GM19397 (cell line): ENCODE results near the gene FBLN1.
"Not testable (repeated sequence)": the region's sequence is repeated elsewhere in the genome, so short reads cannot be mapped to it uniquely, and the experiment has no call there.

Source experiments
- ATAC-seq: cut with Tn5 transposase; IDR thresholded peaks from one replicate; pipeline ENCODE4 v1.9.1; 2021; ENCODE audit warnings: mild to moderate bottlenecking, moderate library complexity; ENCODE audit not compliant: unreplicated experiment

The FBLN1 gene

DNA sequence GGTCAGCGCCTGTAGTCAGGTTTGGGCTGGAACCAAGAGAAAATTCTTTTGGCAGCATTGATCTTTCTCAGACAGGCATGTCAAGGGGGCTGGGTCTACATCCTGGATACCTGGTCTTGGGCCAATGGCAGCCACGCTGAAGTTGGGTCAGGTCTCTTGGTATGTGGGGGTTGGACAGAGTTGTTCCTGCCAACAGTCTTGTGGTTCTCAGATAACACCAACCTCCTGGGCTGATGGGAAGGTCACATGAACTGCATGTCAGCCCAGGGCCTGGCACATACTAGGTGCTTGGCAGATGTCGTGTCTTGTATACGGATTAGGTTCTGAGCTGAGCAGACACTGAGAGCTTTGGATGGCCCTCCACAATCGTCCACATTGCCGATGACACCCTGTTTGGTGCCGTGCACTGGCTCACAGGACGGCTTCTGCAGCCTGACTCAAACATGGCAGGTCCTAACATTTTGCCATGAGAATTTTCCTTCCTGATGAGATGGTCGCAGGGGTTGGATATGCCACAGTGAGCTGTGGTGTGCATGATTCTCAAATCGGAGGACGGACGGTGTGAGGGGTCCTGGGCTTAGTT, 42.0 kb downstream of the FBLN1 start:
- ATAC-seq, result no peak

DNA sequence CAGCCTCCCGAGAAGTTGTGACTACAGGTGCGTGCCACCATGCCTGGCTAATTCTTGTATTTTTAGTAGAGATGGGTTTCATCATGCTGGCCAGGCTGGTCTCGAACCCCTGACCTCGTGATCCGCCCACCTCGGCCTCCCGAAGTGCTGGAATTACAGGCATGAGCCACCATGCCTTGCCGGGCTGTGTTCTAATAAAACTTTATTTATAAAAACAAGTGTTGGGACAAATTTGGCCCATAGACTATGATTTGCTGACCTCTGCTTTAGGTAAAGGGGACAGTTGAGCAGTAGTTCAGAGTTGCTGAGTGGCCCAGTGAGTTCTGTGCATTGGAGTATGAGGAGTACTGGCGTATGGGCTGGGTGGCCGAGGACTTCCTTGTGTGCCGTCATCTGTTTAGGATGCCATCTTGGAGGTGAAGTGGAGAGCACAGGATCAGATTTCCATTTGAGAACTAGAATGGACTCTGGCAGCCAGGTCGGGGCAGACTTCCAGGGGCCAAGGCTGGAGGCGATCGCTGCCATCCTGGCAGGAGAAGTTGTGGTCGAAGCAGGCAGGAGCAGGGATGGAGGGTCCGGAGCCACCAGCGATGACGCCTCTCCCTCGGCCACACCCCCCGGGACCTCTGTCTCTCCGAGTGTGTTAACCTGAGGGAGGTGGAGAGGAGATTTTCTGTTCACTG, 43.8 kb downstream of the FBLN1 start:
- ATAC-seq, result no peak

DNA sequence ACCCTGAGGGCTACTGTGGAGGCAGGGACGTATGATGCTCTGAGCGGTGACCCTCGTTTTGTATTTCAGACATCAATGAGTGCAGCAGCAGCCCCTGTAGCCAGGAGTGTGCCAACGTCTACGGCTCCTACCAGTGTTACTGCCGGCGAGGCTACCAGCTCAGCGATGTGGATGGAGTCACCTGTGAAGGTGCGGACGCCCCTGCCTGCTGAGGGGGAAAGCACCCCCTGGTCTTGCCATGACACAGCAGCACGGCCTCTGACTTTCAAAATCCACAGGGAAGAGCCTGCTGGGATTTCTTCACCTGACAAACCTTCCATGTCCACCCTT, 44.3 kb downstream of the FBLN1 start:
- ATAC-seq, result no peak

DNA sequence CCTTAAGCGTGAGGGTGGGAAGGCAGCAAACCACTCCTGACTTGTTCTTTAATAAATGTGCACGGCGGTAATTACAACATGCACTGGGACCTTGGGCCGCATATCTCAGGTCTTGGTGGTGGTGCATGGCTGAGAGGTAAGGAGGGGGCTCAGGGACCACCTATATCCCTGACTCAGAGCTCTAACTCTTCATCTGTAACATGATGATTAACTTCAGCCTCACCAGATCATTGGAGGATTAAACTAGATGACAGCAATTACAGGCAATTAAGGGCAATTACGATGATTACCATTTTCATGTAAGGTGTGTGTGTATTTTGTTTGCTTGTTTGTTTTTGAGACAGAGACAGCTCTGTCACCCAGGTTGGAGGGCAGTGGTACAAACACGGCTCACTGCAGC, 45.0 kb downstream of the FBLN1 start:
- ATAC-seq, result no peak

DNA sequence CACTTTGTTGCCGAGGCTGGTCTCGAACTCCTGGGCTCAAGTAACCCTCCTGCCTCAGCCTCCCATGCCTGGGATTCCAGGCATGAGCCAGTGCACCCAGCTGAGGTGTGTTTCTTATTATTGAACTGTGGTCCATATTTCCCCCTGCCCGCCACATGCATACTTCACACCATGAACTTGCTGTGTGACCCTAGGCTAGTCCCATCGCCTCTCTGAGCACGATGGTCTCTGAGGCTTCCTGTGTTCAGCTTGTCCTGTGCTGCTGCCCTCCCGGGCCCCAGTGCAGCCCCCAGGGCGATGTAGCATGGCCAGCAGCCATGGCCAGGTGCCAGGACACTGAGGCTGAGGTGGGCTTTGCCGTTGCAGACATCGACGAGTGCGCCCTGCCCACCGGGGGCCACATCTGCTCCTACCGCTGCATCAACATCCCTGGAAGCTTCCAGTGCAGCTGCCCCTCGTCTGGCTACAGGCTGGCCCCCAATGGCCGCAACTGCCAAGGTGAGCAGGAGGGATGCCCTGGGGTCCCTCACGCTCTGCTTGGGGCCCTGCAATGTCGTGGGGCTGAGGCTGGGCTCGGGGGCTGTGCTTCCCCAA, 45.7 kb downstream of the FBLN1 start:
- no peak for ATAC-seq

DNA sequence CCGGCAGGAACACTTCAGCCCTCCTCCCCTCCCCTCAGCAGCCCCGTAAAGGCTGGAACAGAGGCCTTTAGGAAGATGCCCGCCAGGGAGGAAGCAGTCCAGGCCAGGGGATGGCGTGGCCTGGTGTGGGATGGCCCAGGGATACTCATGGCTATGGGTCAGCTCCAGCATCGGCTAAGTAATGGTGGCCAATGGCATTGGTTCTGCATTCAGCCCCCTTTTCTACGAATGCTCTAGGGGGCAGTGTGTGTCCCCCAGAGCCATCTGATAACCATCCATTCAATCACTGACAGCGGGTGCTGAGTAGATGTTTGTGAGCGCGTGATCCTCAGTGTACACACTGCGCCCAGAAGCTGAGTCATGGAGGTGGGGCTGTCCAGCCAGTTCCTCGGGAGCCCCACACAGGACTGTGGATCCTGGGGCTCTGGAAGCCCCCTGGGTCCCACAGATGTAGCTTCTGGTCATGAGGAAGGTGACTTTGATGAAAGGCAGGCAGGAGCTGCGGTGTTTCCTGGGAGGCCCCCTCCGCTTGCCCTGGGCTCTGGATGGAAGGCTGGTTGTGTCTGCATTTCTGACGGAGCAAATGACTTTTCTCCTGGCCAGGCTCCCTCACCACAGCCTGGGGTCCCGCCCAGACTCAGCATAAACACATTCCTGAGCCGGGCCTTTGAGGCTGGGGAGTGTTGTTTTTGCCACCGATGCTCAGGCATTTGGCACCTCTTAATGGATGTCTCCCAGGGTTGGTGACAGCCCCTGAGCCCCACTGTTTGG, 46.5 kb downstream of the FBLN1 start:
- ATAC-seq, result no peak

DNA sequence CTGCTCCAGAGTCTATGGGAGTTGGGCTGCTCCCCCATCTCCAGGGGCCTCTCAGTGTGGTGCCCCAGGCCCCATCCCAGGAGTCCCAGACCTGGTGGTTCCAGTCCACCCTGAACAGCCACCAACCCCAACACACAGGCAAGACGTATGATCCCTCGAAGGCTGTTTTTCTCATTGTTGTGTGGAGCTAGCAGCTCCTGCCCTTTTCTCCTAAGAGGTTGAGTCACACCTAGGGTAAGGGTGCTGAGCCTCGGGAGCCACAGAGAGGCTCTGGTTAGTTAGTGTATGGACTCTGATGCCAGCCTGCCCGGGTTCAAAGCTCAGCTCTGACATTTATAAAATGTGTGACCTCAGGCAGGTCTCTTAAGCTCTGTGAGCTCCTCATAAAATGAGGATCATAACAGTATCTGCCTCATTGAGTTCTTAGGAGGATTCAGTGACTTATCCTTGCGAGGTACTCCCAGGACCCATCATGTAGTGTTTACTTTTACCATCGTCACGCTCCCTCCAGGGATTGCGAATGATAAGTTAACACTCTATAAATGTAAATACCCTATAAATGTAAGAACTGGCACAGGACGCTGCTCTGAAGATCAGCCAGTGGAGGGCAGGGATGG, 47.2 kb downstream of the FBLN1 start:
- ATAC-seq, result no peak

DNA sequence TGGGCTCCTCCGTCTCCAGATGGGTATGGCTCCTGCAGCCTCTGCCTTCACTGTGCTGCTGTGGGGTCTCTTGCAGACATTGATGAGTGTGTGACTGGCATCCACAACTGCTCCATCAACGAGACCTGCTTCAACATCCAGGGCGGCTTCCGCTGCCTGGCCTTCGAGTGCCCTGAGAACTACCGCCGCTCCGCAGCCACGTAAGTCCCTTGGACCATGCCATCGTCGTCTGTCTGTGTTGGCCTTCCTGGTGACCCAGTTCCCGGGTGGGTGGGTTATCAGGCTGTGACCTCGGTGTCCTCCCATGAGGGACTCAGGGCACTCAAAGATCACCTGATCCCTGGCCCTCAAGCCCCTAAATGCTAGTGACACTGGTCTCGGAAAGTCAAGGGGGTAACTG, 47.7 kb downstream of the FBLN1 start:
- no peak for ATAC-seq

DNA sequence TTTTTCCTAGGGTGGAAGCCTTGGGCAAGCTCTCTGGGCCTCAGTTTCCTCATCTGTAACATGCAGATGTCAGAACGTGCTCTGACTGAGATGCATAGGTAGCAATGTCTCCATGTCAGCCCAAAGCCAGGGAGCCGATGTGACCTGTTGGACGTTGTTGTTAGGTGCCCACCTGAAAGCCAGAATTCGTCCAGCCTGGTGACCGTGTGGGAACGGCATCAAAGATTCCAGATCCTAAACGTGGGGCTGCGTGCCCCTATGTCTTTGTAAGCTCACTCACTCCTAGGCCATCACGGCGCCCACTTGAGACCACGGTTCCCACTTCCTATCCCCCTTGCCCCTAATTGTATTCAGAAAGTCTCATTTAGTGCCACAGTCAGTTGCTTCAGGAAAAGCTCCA, 48.2 kb downstream of the FBLN1 start:
- ATAC-seq, result no peak

DNA sequence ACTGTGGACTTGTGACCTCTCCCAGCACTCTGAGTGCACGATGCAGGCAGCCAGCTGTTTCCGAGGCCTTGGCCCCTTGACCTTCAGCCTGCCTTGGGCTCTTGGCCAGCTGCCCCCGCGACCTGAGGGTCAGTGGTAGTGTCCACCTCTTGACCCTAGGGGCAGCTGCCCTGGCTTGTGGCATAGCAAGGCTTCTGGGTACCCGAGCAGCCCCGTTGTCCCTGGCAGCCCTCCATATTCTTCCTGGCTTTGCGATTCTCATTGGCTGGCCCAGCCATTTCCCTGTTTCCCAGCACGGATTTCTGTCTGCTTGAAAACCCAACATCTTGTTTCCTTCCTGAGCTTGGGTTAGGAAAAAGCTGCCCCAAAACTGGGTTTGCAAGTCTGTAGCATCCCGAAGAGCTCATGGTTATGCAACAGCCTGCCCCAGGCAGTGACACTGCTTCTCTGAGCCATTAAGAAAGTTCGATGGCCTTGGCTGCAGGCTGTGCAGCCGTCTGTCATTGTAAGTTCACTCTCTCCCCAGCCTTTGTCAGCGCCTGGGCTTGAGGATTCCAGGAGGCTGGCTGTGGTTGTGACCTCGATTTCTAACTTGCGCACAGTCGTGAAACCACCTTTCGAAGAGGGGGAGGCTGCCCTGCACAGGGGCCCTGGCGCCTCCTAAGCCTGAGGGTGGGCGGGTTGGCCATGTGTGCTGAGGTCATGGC, 48.8 kb downstream of the FBLN1 start:
- no peak for ATAC-seq

DNA sequence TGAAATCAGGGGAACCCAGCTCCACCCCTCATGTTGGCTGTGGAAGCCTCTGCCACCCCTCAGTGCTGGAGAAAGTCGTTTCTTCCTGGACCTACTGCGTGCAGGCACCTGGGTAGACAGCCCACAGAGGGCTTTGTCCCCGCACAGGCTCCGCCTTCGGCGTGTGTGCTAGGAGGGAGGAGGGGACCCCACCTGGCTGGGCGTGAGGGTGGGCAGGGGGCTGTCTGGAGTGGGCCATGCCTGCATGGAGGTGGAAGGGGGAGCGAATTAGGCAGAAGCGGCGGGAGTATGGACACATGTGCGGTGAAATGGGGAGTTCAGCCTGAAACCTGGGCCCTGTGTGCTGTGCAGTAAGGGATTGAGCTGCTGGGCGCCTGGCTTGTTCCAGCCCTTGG, 49.3 kb downstream of the FBLN1 start:
- ATAC-seq, result no peak

DNA sequence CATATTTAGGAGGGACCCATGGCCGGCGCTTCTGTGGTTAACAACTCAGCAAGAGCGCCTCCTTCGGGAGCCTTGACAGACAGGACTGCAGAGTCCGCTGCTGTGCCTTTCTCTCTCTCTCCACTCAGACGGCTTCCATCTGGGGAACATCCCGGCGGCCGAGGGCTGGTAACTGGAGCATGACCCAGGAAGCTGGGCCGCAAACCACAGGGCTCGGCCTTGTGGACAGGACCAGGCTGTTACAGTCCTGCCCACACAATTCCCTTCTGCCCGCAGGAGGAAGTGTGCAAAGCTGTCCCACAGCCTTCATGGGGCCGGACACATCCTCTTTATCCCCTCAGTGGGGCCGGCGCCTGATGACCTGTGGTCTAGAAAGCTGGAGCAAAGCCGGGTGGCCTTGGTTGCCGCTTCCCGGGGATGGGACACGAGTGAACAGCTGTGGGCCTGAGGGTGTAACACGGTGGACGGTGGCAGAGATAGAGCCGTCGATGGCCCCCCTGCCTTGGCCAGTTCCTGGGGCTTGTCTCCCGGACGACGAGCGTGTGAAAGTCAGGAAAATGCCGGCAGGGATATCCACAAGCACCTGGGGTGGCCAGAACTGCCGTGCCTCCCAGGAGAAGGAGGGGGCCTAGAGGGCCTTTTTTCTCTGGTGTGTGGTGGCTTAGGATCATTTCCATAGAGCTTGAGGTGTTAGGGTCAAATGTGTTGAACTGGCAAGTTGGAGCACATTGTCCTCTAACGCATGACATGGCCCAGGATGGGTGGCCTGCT, 50.1 kb downstream of the FBLN1 start:
- no peak for ATAC-seq

DNA sequence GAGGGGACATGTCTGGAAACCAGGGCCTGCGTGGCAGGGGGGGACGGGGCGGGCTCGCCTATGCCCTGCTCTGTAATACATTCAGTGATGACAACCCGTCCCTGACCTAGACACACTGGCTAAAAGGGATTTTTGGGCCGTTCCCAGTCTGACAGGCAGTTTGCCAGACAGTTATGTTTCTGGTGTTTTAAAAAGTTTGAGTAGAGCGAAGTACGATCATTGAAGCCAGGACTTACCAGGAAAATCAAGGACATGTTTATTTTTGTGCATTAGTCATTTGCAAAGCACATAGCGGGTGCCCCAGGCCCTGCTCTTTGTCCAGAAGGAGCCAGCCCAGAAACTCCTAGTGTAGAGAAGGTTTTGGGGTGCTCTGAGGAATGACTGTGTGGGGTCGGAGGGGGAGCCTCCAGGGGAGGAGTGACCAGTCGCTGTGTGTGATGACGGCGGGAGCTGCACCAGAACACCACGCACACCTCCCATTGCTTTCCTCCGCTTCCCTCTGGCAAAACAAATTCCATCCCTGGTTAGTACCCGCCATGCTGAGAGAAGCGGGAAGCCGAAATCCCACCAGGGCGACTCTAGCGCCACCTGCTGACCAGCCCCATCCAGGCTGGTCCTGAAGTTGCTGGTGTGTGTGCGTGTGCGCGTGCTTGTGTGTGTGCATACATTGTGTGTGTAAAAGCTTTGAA, 50.8 kb downstream of the FBLN1 start:
- no peak for ATAC-seq

DNA sequence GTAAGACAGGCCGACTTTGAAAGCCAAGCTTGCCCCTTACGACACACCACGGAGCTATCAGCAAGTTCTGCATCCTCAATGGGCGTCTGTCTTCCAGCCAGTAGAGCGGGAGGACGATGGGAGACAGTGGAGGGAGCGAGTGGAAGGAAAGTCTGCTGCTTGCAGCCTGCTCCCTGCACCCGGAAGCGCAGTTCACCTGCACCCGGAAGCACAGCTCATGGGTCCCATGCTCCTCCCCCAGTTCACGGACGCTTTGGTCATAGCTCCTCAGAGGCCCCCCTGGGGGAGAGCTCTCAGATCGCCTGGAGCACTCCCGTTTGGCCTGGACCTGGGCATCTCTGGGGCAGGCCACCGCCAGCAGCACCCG, 51.3 kb downstream of the FBLN1 start:
- no peak for ATAC-seq

DNA sequence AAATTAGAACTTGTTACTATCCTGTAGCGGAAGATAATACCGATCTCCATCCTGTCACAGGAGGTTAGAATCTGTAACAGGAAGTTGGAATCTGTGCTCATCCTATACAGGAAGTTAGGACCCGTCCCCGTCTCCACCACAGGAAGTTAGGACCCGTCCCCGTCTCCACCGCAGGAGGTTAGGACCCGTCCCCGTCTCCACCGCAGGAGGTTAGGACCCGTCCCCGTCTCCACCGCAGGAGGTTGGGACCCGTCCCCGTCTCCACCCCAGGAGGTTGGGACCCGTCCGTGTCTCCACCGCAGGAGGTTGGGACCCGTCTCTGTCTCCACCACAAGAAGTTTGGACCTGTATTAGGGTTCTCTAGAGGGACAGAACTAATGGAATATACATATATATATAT, 52.2 kb downstream of the FBLN1 start:
- no peak for ATAC-seq

DNA sequence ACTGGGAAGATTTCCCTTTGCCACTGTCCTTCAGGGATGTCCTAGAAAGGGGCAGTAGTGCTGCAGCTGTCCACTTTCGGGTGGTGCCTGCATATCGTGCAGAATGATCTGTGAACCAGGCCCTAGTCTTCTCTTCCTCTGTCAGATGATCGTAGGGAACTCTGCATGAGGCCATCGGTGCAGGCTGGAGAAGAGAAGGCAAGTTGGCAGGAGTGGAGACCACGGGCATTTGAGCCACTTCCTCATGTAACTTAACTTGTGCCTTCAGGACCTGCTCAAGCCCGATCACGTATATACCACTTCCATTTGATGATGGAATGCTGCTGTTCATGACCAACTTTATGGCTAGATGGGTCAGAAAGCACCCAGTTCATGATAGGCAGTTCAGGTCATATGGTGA, 55.2 kb downstream of the FBLN1 start:
- ATAC-seq, result not testable (repeated sequence)

DNA sequence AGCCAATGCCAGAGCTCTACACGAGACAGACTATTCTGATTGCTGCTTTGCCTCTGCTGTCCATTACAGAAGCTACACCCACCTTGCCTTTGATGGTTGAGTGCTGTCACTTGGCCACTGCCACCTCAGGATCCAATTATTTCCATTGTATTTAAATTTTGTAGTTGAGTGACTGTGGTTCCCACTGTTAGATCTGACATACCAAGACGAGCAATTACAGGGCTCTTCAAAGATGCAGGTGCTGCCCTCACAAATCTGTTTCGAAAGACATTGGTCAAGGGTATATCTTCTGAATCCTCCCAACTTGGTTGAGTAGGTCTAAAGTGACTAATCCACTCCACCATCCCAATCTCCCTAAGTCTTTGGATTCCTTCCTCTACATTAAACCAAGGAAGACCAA, 57.4 kb downstream of the FBLN1 start:
- not testable (repeated sequence) for ATAC-seq

DNA sequence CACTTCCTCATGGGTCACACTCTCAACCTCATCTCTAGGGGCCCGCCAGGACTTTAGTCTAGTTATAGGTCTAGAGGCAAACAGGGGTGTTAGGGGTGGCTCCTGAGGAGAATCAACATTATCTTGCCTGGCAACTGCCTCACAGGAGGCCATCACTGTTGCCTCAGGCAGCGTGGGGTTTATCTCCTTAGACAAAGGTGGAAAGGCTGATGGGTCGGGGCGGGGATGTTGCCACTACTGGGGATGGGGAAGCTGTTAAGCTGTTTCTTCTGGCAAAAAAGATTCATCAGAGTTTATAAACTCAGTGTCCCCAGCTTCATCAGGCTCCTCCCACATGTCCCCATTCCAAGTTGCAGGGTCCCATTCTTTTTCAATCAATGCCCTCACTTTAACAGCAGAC, 58.1 kb downstream of the FBLN1 start:
- not testable (repeated sequence) for ATAC-seq

DNA sequence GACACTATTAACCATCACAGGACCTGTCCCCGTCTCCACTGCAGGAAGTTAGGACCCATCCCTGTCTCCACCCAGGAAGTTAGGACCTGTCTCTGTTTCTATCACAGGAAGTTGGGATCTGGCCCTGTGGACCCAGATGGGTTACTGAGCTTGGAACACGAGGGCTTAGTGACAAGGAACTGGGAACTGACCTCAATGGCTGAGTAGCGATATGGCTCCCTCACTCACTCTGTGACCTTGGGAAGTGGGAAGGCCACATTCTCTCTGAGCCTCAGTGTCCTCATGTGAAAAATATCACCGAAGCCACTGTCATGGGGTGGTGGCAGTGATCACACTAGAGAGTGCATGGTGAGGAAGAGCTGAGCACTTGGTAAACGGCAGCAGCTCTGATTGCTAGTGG, 59.4 kb downstream of the FBLN1 start:
- ATAC-seq, result no peak
